Fibroblast of lung (primary cell): ENCODE measurements around the gene ZBP1. TPM values are rescaled to one million over a fixed set of nuclear protein-coding genes. Genes with fewer than 3 reads are reported as not detected.

Source experiments
- DNase-seq, 2 donors: peaks; one replicate each; pipeline versions ENCODE4 v3.0.0 to v3.0.0-alpha.2; 2010; ENCODE audit warnings: low read depth in 2 of 2
- H2AFZ ChIP-seq: 2 replicates; pipeline ENCODE4 v1.5.1; 2012; ENCODE audit warnings: low read length, control low read depth, inconsistent platforms
- H3K27ac ChIP-seq: 2 replicates; pipeline ENCODE4 v1.5.1; 2011; ENCODE audit warnings: low read length, control low read depth; ENCODE audit not compliant: insufficient read depth
- H3K27me3 ChIP-seq: 2 replicates; pipeline ENCODE4 v1.5.1; 2011; ENCODE audit warnings: mild to moderate bottlenecking, low read length; ENCODE audit not compliant: control insufficient read depth, insufficient read depth
- H3K36me3 ChIP-seq: 2 replicates; pipeline ENCODE4 v1.5.1; 2011; ENCODE audit warnings: low read length; ENCODE audit not compliant: control insufficient read depth, insufficient read depth
- H3K4me1 ChIP-seq: 2 replicates; pipeline ENCODE4 v1.5.1; 2011; ENCODE audit warnings: low read length; ENCODE audit not compliant: control insufficient read depth, insufficient read depth; ENCODE audit errors: extremely low read depth
- H3K4me2 ChIP-seq: 2 replicates; pipeline ENCODE4 v1.5.1; 2011; ENCODE audit warnings: low read length, control low read depth; ENCODE audit not compliant: insufficient read depth; ENCODE audit errors: extremely low read depth
- H3K4me3 ChIP-seq, 4 experiments: fragments of 200-600 bp in 1 of 4; sonication (generic) in 1 of 4; replicated peaks in 1 of 4; 2 replicates each; pipeline ENCODE4 v1.5.1; 2011 to 2016; ENCODE audit warnings: low read length in 4 of 4, low read depth in 3 of 4, mild to moderate bottlenecking in 3 of 4, control low read depth in 2 of 4, inconsistent platforms in 1 of 4, mixed read lengths in 1 of 4; ENCODE audit not compliant: insufficient read depth in 1 of 4; ENCODE audit errors: control extremely low read depth in 1 of 4
- H3K79me2 ChIP-seq: 2 replicates; pipeline ENCODE4 v1.5.1; 2012; ENCODE audit warnings: mild to moderate bottlenecking, low read length, inconsistent platforms; ENCODE audit not compliant: control insufficient read depth, insufficient read depth
- H3K9ac ChIP-seq: 2 replicates; pipeline ENCODE4 v1.5.1; 2011; ENCODE audit warnings: mild to moderate bottlenecking, low read length, control low read depth; ENCODE audit not compliant: insufficient read depth
- H3K9me3 ChIP-seq: 2 replicates; pipeline ENCODE4 v1.5.1; 2012; ENCODE audit warnings: low read depth, low read length; ENCODE audit not compliant: control insufficient read depth, insufficient read depth
- H4K20me1 ChIP-seq: 2 replicates; pipeline ENCODE4 v1.5.1; 2011; ENCODE audit warnings: low read length; ENCODE audit not compliant: control insufficient read depth, insufficient read depth; ENCODE audit errors: extremely low read depth
- EZH2 ChIP-seq: IDR thresholded peaks from 2 replicates; pipeline ENCODE4 v1.5.1; 2012; ENCODE audit warnings: low read length, control low read depth, mild to moderate bottlenecking; ENCODE audit errors: missing control alignments
- polyA plus RNA-seq, 2 donors: library from polyadenylated mRNA; depleted of rRNA in 1 of 2; stranded (reverse) in 1 of 2; unstranded in 1 of 2; fragments of >200 nt; gene quantifications; 2 replicates each; pipeline ENCODE4 v1.2.1, GENCODE V29; 2011 to 2012; ENCODE audit warnings: missing spikeins in 1 of 2
- total RNA-seq: library from RNA; depleted of rRNA; stranded (reverse); fragments of >200 nt; gene quantifications from 2 replicates; pipeline ENCODE4 v1.2.1, GENCODE V29; 2014
- TF ChIP-seq, protein P1 (sequence below), 2 donors: IDR thresholded peaks in 1 of 2; conservative IDR thresholded peaks in 1 of 2; 1 replicate in 1 of 2; 2 replicates in 1 of 2; pipeline ENCODE4 v1.5.1; 2011 to 2012; ENCODE audit warnings: low read length in 2 of 2, control low read depth in 1 of 2, inconsistent platforms in 1 of 2, low read depth in 1 of 2, mild to moderate bottlenecking in 1 of 2

Gene ZBP1
- total and polyA plus RNA-seq, 2 donors (not counting 1 experiment from before 2014, with no cell fraction given) = not detected

DNA sequence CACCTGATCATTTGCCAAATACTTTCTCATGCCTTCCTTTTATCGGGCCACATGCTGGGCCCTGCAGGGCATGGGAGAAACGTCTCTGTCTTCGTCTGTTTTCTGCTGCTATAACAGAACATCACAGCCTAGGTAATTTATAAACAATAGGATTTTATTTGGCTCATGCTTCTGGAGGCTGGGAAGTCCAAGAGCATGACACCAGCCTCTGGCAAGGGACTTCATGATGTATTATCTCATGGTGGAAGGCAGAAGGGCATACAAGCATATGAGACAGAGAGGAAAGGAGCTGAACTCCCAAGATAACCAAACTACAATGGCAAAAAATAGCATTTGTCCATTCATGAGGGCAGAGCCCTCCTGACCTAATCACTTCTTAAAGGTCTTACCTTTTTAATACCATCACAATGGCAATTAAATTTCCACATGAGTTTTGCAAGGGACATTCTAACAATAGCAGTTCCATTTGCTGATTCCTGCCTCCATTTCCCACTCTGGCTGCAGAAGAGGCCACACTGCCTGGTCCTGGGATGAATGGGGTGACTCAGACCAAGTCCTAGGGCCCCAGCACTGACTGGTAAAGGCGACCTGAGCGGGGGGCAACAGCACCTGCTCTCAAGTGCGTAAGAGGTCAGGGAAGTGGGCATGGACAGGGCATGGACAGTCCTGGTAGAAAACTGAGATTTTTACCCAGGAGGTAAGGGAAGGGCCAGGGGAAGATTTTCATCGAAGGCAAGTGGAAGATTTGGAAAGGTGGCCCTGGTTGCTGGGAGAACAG, 5.1 kb upstream of the ZBP1 start:
- TF ChIP-seq, protein P1, sequence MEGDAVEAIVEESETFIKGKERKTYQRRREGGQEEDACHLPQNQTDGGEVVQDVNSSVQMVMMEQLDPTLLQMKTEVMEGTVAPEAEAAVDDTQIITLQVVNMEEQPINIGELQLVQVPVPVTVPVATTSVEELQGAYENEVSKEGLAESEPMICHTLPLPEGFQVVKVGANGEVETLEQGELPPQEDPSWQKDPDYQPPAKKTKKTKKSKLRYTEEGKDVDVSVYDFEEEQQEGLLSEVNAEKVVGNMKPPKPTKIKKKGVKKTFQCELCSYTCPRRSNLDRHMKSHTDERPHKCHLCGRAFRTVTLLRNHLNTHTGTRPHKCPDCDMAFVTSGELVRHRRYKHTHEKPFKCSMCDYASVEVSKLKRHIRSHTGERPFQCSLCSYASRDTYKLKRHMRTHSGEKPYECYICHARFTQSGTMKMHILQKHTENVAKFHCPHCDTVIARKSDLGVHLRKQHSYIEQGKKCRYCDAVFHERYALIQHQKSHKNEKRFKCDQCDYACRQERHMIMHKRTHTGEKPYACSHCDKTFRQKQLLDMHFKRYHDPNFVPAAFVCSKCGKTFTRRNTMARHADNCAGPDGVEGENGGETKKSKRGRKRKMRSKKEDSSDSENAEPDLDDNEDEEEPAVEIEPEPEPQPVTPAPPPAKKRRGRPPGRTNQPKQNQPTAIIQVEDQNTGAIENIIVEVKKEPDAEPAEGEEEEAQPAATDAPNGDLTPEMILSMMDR (conservative IDR thresholded peaks at IDR 0.05 in 1 of 2, IDR thresholded peaks at IDR 0.05 in 1 of 2; ENCODE audit: low read depth in 1 of 2, low read length in 2 of 2) = no peak
- no peak for TF ChIP-seq EZH2
- H3K4me2 ChIP-seq = no peak overlapping the region
- no peaks in the 10 kb centered on the region for H3K36me3 ChIP-seq
- H3K27ac ChIP-seq = no peak overlapping the region
- no peaks in the 10 kb centered on the region for H4K20me1 ChIP-seq
- H3K27me3 ChIP-seq = no peaks in the 10 kb centered on the region
- H3K4me1 ChIP-seq = no peaks in the 10 kb centered on the region
- H3K9ac ChIP-seq = no peak overlapping the region
- no peaks in the 10 kb centered on the region for H3K9me3 ChIP-seq
- H3K4me3 ChIP-seq = no peak overlapping the region
- DNase-seq = no peak
- H2AFZ ChIP-seq = no peak overlapping the region
- no peaks in the 10 kb centered on the region for H3K79me2 ChIP-seq

GRCh38 chr20:57624124-57624523, 3.9 kb upstream of the ZBP1 start:
- Histone ChIP-seq H3K4me3 (no peak overlapping the region), H3K27me3 (no peaks in the 10 kb centered on the region), H2AFZ (no peak overlapping the region), H3K9ac (no peak overlapping the region), H3K9me3 (no peaks in the 10 kb centered on the region), H3K79me2 (no peaks in the 10 kb centered on the region), H4K20me1 (no peaks in the 10 kb centered on the region), H3K27ac (no peak overlapping the region), H3K4me2 (no peak overlapping the region), H3K36me3 (no peaks in the 10 kb centered on the region), H3K4me1 (no peaks in the 10 kb centered on the region)
- DNase-seq = no peak
- TF ChIP-seq, protein P1 (conservative IDR thresholded peaks at IDR 0.05 in 1 of 2, IDR thresholded peaks at IDR 0.05 in 1 of 2; ENCODE audit: low read depth in 1 of 2, low read length in 2 of 2) = no peak
- no peak for TF ChIP-seq EZH2

GRCh38 chr20:57622579-57623381, 2.6 kb upstream of the ZBP1 start:
- no peak overlapping the region for H3K4me3 ChIP-seq
- TF ChIP-seq, protein P1 (conservative IDR thresholded peaks at IDR 0.05 in 1 of 2, IDR thresholded peaks at IDR 0.05 in 1 of 2; ENCODE audit: low read depth in 1 of 2, low read length in 2 of 2) = peak; percentile 51 to 62
- no peak for TF ChIP-seq EZH2
- H3K27me3 ChIP-seq = no peaks in the 10 kb centered on the region
- H3K9ac ChIP-seq = no peak overlapping the region
- DNase-seq = peak; percentile 13 to 79
- no peaks in the 10 kb centered on the region for H3K79me2 ChIP-seq
- H3K9me3 ChIP-seq = no peaks in the 10 kb centered on the region
- H3K36me3 ChIP-seq = no peaks in the 10 kb centered on the region
- no peak overlapping the region for H3K27ac ChIP-seq
- no peak overlapping the region for H3K4me2 ChIP-seq
- H2AFZ ChIP-seq = no peak overlapping the region
- H3K4me1 ChIP-seq = no peaks in the 10 kb centered on the region
- H4K20me1 ChIP-seq = no peaks in the 10 kb centered on the region
